Skeletal muscle satellite cell (primary cell): ENCODE results near the gene C6orf136.

Experiments used
- H3K27me3 ChIP-seq: 2 replicates; pipeline ENCODE4 v1.7.0; 2013; ENCODE audit warnings: low read length; ENCODE audit not compliant: control insufficient read depth, insufficient read depth
- H3K36me3 ChIP-seq: 2 replicates; pipeline ENCODE4 v1.7.0; 2013; ENCODE audit warnings: mild to moderate bottlenecking, control low read depth, low read length; ENCODE audit not compliant: insufficient read depth
- H3K4me1 ChIP-seq: 2 replicates; pipeline ENCODE4 v1.7.0; 2013; ENCODE audit warnings: low read length; ENCODE audit not compliant: control insufficient read depth, insufficient read depth
- H3K4me2 ChIP-seq: 2 replicates; pipeline ENCODE4 v1.7.0; 2013; ENCODE audit warnings: mild to moderate bottlenecking, low read length
- H3K4me3 ChIP-seq: 2 replicates; pipeline ENCODE4 v1.7.0; 2013; ENCODE audit warnings: low read length
- H3K9ac ChIP-seq: 2 replicates; pipeline ENCODE4 v1.7.0; 2013; ENCODE audit warnings: mild to moderate bottlenecking, low read depth, low read length, moderate library complexity
- H3K9me3 ChIP-seq: replicated peaks from 2 replicates; pipeline ENCODE4 v1.7.0; 2013; ENCODE audit warnings: mild to moderate bottlenecking, control low read depth, low read length

The C6orf136 gene

DNA sequence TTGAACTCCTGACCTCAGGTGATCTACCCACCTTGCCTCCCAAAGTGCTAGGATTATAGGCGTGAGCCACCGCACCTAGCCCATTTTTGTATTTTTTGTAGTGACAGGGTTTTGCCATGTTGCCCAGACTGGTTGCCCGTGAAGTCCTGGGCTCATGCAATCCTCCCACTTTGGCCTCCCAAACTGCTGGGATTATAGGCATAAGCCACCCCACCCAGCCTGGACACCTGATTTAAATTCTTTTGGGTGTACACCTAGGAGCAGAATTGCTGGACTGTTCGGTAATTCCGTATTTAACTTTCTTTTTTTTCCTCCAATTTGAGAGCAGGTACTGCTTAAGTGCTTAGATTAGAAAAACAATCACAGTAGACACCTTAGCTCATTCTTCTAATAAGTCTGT is 49.5 kb downstream of the C6orf136 start:
- Histone ChIP-seq H3K9me3 (no peaks in the 10 kb centered on the region), H3K4me2 (no peak overlapping the region), H3K4me3 (no peak overlapping the region), H3K36me3 (peaks cover 12% of the 10 kb centered on the region), H3K4me1 (peaks cover 15% of the 10 kb centered on the region), H3K27me3 (no peaks in the 10 kb centered on the region), H3K9ac (no peak overlapping the region)

DNA sequence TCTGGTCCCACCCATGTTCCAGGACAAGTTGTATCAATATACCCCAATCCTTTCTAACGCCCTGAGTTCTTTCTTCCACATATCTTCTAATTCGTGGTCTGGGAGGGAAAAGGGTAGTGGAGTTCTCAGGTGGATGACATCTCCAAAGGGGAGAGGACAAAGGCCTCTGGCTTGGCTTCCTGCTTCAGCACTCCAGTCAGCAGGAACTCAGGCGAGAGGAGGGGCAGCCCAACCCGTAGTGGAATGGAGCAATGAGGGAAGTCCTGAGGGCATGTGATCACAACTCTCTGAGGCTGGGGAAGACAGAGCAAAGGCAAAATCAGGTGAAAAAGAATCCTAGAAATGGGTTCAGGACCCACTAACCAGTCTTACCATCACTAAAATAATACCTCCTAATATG is 53.4 kb downstream of the C6orf136 start:
- H3K4me3 ChIP-seq: no peak overlapping the region
- H3K27me3 ChIP-seq: no peaks in the 10 kb centered on the region
- no peak overlapping the region for H3K4me2 ChIP-seq
- H3K9ac ChIP-seq: no peak overlapping the region
- H3K9me3 ChIP-seq: no peaks in the 10 kb centered on the region
- H3K4me1 ChIP-seq: peaks cover 5% of the 10 kb centered on the region
- H3K36me3 ChIP-seq: peaks cover 36% of the 10 kb centered on the region
